Measurements from ENCODE around the gene BTLA. TPM values are rescaled to one million over a fixed set of nuclear protein-coding genes. Genes with fewer than 3 reads are reported as not detected.

BTLA gene
- total RNA-seq, 2 donors from 2014 or later, result not detected

- ATAC-seq, result no peak
- Histone ChIP-seq H3K4me1 (no peaks in the 10 kb centered on the region), H3K9me3 (no peaks in the 10 kb centered on the region), H3K27me3 (no peaks in the 10 kb centered on the region), H3K27ac (no peak overlapping the region), H3K36me3 (replicated peaks in 1 of 2; ENCODE audit: insufficient read depth in 1 of 2, low read depth in 2 of 2) (no peaks in the 10 kb centered on the region), H3K4me3 (no peak overlapping the region)
- no peak for DNase-seq
- 88 to 92% methylated on average over 1 of the region's 1 CpG for WGBS, 2 donors
- intact Hi-C loops (cut with DNase I), result no loop called here
- no peak for TF ChIP-seq CTCF (IDR thresholded peaks at IDR 0.05)
- no peak for TF ChIP-seq POLR2A (IDR thresholded peaks at IDR 0.05)
These were observed 26.6 kb downstream of the BTLA start for GRCh38 chr3:112472691-112473090.

- Histone ChIP-seq H3K4me1 (no peaks in the 10 kb centered on the region), H3K36me3 (replicated peaks in 1 of 2; ENCODE audit: insufficient read depth in 1 of 2, low read depth in 2 of 2) (no peaks in the 10 kb centered on the region), H3K27ac (no peak overlapping the region), H3K4me3 (no peak overlapping the region), H3K27me3 (no peaks in the 10 kb centered on the region), H3K9me3 (no peaks in the 10 kb centered on the region)
- ATAC-seq, result no peak
- 66 to 75% methylated on average over 4 of the region's 4 CpGs for WGBS, 2 donors
- TF ChIP-seq POLR2A (IDR thresholded peaks at IDR 0.05), result no peak
- no peak for TF ChIP-seq CTCF (IDR thresholded peaks at IDR 0.05)
- DNase-seq, result no peak
- intact Hi-C loops (cut with DNase I), result no loop called here
These were observed 27.5 kb downstream of the BTLA start for GRCh38 chr3:112471596-112472325.

GRCh38 chr3:112470788-112471187 is 28.5 kb downstream of the BTLA start:
- H3K9me3 ChIP-seq, result no peaks in the 10 kb centered on the region
- intact Hi-C loops (cut with DNase I), result no loop called here
- ATAC-seq, result no peak
- H3K4me1 ChIP-seq, result no peaks in the 10 kb centered on the region
- WGBS, 2 donors, result 92 to 94% methylated on average over 4 of the region's 4 CpGs
- no peak overlapping the region for H3K27ac ChIP-seq
- TF ChIP-seq POLR2A (IDR thresholded peaks at IDR 0.05) (no peak), CTCF (IDR thresholded peaks at IDR 0.05) (no peak)
- no peak for DNase-seq
- no peak overlapping the region for H3K4me3 ChIP-seq
- H3K27me3 ChIP-seq, result no peaks in the 10 kb centered on the region
- H3K36me3 ChIP-seq (replicated peaks in 1 of 2; ENCODE audit: insufficient read depth in 1 of 2, low read depth in 2 of 2), result no peaks in the 10 kb centered on the region

- ATAC-seq (no peak), DNase-seq (no peak)
- intact Hi-C loops (cut with DNase I), result no loop called here
- Histone ChIP-seq H3K4me3 (no peak overlapping the region), H3K27me3 (no peaks in the 10 kb centered on the region), H3K36me3 (replicated peaks in 1 of 2; ENCODE audit: insufficient read depth in 1 of 2, low read depth in 2 of 2) (no peaks in the 10 kb centered on the region), H3K4me1 (no peaks in the 10 kb centered on the region), H3K27ac (no peak overlapping the region), H3K9me3 (no peaks in the 10 kb centered on the region)
- TF ChIP-seq POLR2A (IDR thresholded peaks at IDR 0.05) (no peak), CTCF (IDR thresholded peaks at IDR 0.05) (no peak)
These were observed 29.6 kb downstream of the BTLA start for GRCh38 chr3:112469671-112470070.

- ATAC-seq (no peak), DNase-seq (no peak)
- Histone ChIP-seq H3K4me1 (no peaks in the 10 kb centered on the region), H3K27ac (no peak overlapping the region), H3K27me3 (no peaks in the 10 kb centered on the region), H3K36me3 (replicated peaks in 1 of 2; ENCODE audit: insufficient read depth in 1 of 2, low read depth in 2 of 2) (no peaks in the 10 kb centered on the region), H3K9me3 (no peaks in the 10 kb centered on the region), H3K4me3 (no peak overlapping the region)
- TF ChIP-seq POLR2A (IDR thresholded peaks at IDR 0.05) (no peak), CTCF (IDR thresholded peaks at IDR 0.05) (no peak)
- 78 to 87% methylated on average over 1 of the region's 1 CpG for WGBS, 2 donors
- intact Hi-C loops (cut with DNase I), result no loop called here
These were observed 31.7 kb downstream of the BTLA start for GRCh38 chr3:112467539-112467938.
